Measurements from ENCODE around the gene CUL7.

Gene CUL7

GRCh38 chr6:42996513-42996912, 57.1 kb downstream of the CUL7 start:
- H3K4me2 ChIP-seq (ENCODE audit: low read length), result no peak overlapping the region
- H3K4me3 ChIP-seq (ENCODE audit: low read depth, low read length, poor library complexity, severe bottlenecking), result no peak overlapping the region
- H3K36me3 ChIP-seq (ENCODE audit: insufficient read depth, low read length), result peaks cover 21% of the 10 kb centered on the region; the same call in 1 of the 2 replicates
- H3F3A ChIP-seq (ENCODE audit: insufficient read depth, low read length), result no peaks in the 10 kb centered on the region
- no peaks in the 10 kb centered on the region for H3K9me3 ChIP-seq (ENCODE audit: low read length)
- H3K4me1 ChIP-seq (ENCODE audit: insufficient read depth, low read length, severe bottlenecking), result peaks cover 10% of the 10 kb centered on the region
- H2AFZ ChIP-seq (ENCODE audit: low read length), result no peak overlapping the region
- no peak overlapping the region for H3K27ac ChIP-seq (ENCODE audit: low read depth, low read length, poor library complexity, severe bottlenecking)
- H3K9ac ChIP-seq (ENCODE audit: low read length), result no peak overlapping the region
- H4K20me1 ChIP-seq (ENCODE audit: insufficient read depth, low read length), result no peaks in the 10 kb centered on the region
- H3K79me2 ChIP-seq (ENCODE audit: insufficient read depth, low read length), result no peaks in the 10 kb centered on the region
- H3K9me2 ChIP-seq (ENCODE audit: low read depth, low read length), result no peaks in the 10 kb centered on the region
- no peak for TF ChIP-seq EZH2 (IDR thresholded peaks at IDR 0.05; ENCODE audit: borderline replicate concordance, low read length)
- H3K27me3 ChIP-seq (ENCODE audit: insufficient read depth, low read length), result no peaks in the 10 kb centered on the region

GRCh38 chr6:42993445-42993844, 60.2 kb downstream of the CUL7 start:
- no peaks in the 10 kb centered on the region for H4K20me1 ChIP-seq (ENCODE audit: insufficient read depth, low read length)
- H3K4me2 ChIP-seq (ENCODE audit: low read length), result no peak overlapping the region
- no peak overlapping the region for H2AFZ ChIP-seq (ENCODE audit: low read length)
- peaks cover 40% of the 10 kb centered on the region for H3K36me3 ChIP-seq (ENCODE audit: insufficient read depth, low read length)
- no peaks in the 10 kb centered on the region for H3K79me2 ChIP-seq (ENCODE audit: insufficient read depth, low read length)
- no peaks in the 10 kb centered on the region for H3K9me2 ChIP-seq (ENCODE audit: low read depth, low read length)
- H3K4me1 ChIP-seq (ENCODE audit: insufficient read depth, low read length, severe bottlenecking), result peaks cover 10% of the 10 kb centered on the region
- H3K27me3 ChIP-seq (ENCODE audit: insufficient read depth, low read length), result no peaks in the 10 kb centered on the region
- H3F3A ChIP-seq (ENCODE audit: insufficient read depth, low read length), result no peaks in the 10 kb centered on the region
- H3K9me3 ChIP-seq (ENCODE audit: low read length), result no peaks in the 10 kb centered on the region
- H3K27ac ChIP-seq (ENCODE audit: low read depth, low read length, poor library complexity, severe bottlenecking), result no peak overlapping the region
- H3K4me3 ChIP-seq (ENCODE audit: low read depth, low read length, poor library complexity, severe bottlenecking), result no peak overlapping the region
- TF ChIP-seq CTCF (IDR thresholded peaks at IDR 0.05; ENCODE audit: low read length) (no peak), EZH2 (IDR thresholded peaks at IDR 0.05; ENCODE audit: borderline replicate concordance, low read length) (no peak)
- no peak overlapping the region for H3K9ac ChIP-seq (ENCODE audit: low read length)

GRCh38 chr6:42989923-42990322, 63.7 kb downstream of the CUL7 start:
- peaks cover 6% of the 10 kb centered on the region for H3K79me2 ChIP-seq (ENCODE audit: insufficient read depth, low read length)
- TF ChIP-seq EZH2 (IDR thresholded peaks at IDR 0.05; ENCODE audit: borderline replicate concordance, low read length) (no peak), CTCF (IDR thresholded peaks at IDR 0.05; ENCODE audit: low read length) (no peak)
- H3K9me3 ChIP-seq (ENCODE audit: low read length), result no peaks in the 10 kb centered on the region
- no peak overlapping the region for H3K9ac ChIP-seq (ENCODE audit: low read length)
- H3K27ac ChIP-seq (ENCODE audit: low read depth, low read length, poor library complexity, severe bottlenecking), result no peak overlapping the region
- H3K4me3 ChIP-seq (ENCODE audit: low read depth, low read length, poor library complexity, severe bottlenecking), result no peak overlapping the region
- no peaks in the 10 kb centered on the region for H3K27me3 ChIP-seq (ENCODE audit: insufficient read depth, low read length)
- no peaks in the 10 kb centered on the region for H3F3A ChIP-seq (ENCODE audit: insufficient read depth, low read length)
- peaks cover 47% of the 10 kb centered on the region for H3K36me3 ChIP-seq (ENCODE audit: insufficient read depth, low read length)
- no peak overlapping the region for H3K4me2 ChIP-seq (ENCODE audit: low read length)
- H3K9me2 ChIP-seq (ENCODE audit: low read depth, low read length), result no peaks in the 10 kb centered on the region
- no peak overlapping the region for H2AFZ ChIP-seq (ENCODE audit: low read length)
- H3K4me1 ChIP-seq (ENCODE audit: insufficient read depth, low read length, severe bottlenecking), result peaks cover 27% of the 10 kb centered on the region
- H4K20me1 ChIP-seq (ENCODE audit: insufficient read depth, low read length), result no peaks in the 10 kb centered on the region

GRCh38 chr6:42988486-42989020, 65.1 kb downstream of the CUL7 start:
- Histone ChIP-seq H2AFZ (ENCODE audit: low read length) (no peak overlapping the region), H3K9me2 (ENCODE audit: low read depth, low read length) (no peaks in the 10 kb centered on the region), H3K79me2 (ENCODE audit: insufficient read depth, low read length) (peaks cover 6% of the 10 kb centered on the region), H3K27ac (ENCODE audit: low read depth, low read length, poor library complexity, severe bottlenecking) (no peak overlapping the region), H3K9me3 (ENCODE audit: low read length) (no peaks in the 10 kb centered on the region), H3K4me3 (ENCODE audit: low read depth, low read length, poor library complexity, severe bottlenecking) (no peak overlapping the region), H3K9ac (ENCODE audit: low read length) (no peak overlapping the region), H4K20me1 (ENCODE audit: insufficient read depth, low read length) (no peaks in the 10 kb centered on the region), H3K4me2 (ENCODE audit: low read length) (no peak overlapping the region), H3K36me3 (ENCODE audit: insufficient read depth, low read length) (peaks cover 44% of the 10 kb centered on the region), H3K4me1 (ENCODE audit: insufficient read depth, low read length, severe bottlenecking) (peaks cover 32% of the 10 kb centered on the region), H3K27me3 (ENCODE audit: insufficient read depth, low read length) (no peaks in the 10 kb centered on the region), H3F3A (ENCODE audit: insufficient read depth, low read length) (no peaks in the 10 kb centered on the region)
- TF ChIP-seq EZH2 (IDR thresholded peaks at IDR 0.05; ENCODE audit: borderline replicate concordance, low read length) (no peak), CTCF (IDR thresholded peaks at IDR 0.05; ENCODE audit: low read length) (no peak)

Measured in OCI-LY1 (cell line).